OCI-LY1 (cell line): ENCODE results near the gene SUMO4.

Experiments
- H2AFZ ChIP-seq: fragments of 200-600 bp; sonication (generic), shearing (Covaris generic); 2 replicates; pipeline ENCODE4 v1.6.0; 2014; ENCODE audit warnings: antibody characterized with exemption, mild to moderate bottlenecking, low read length
- H3F3A ChIP-seq: fragments of 200-600 bp; sonication (generic), shearing (Covaris generic); 2 replicates; pipeline ENCODE4 v1.6.0; 2014; ENCODE audit warnings: mild to moderate bottlenecking, antibody characterized with exemption, low read length, moderate library complexity; ENCODE audit not compliant: insufficient read depth
- H3K27ac ChIP-seq: fragments of 200-600 bp; sonication (generic); 2 replicates; pipeline ENCODE4 v1.5.1; 2014; ENCODE audit warnings: low read length, mixed run types, mild to moderate bottlenecking, low read depth; ENCODE audit not compliant: poor library complexity, severe bottlenecking
- H3K27me3 ChIP-seq: fragments of 200-600 bp; sonication (generic); 2 replicates; pipeline ENCODE4 v1.6.0; 2014; ENCODE audit warnings: antibody characterized with exemption, mild to moderate bottlenecking, low read length, moderate library complexity; ENCODE audit not compliant: insufficient read depth
- H3K36me3 ChIP-seq: fragments of 200-600 bp; sonication (generic); 2 replicates; pipeline ENCODE4 v1.6.1; 2014; ENCODE audit warnings: mild to moderate bottlenecking, antibody characterized with exemption, low read length, moderate library complexity, mixed read lengths; ENCODE audit not compliant: insufficient read depth
- H3K4me1 ChIP-seq: fragments of 200-600 bp; sonication (generic); 2 replicates; pipeline ENCODE4 v1.5.1; 2014; ENCODE audit warnings: mild to moderate bottlenecking, low read length, moderate library complexity; ENCODE audit not compliant: insufficient read depth, severe bottlenecking
- H3K4me2 ChIP-seq: fragments of 200-600 bp; sonication (generic), shearing (Covaris generic); 2 replicates; pipeline ENCODE4 v1.6.1; 2014; ENCODE audit warnings: low read length
- H3K4me3 ChIP-seq: fragments of 200-600 bp; sonication (generic); 2 replicates; pipeline ENCODE4 v1.5.1; 2014; ENCODE audit warnings: low read length, low read depth, mild to moderate bottlenecking, mixed read lengths; ENCODE audit not compliant: poor library complexity, severe bottlenecking
- H3K79me2 ChIP-seq: fragments of 200-600 bp; shearing (Covaris generic); 2 replicates; pipeline ENCODE4 v1.6.1; 2016; ENCODE audit warnings: mixed run types, low read length, mixed read lengths; ENCODE audit not compliant: insufficient read depth
- H3K9ac ChIP-seq: fragments of 200-600 bp; sonication (generic), shearing (Covaris generic); 2 replicates; pipeline ENCODE4 v1.6.1; 2014; ENCODE audit warnings: mild to moderate bottlenecking, low read length, mixed read lengths
- H3K9me2 ChIP-seq: fragments of 200-600 bp; sonication (generic), shearing (Covaris generic); 2 replicates; pipeline ENCODE4 v1.6.1; 2014; ENCODE audit warnings: low read depth, mild to moderate bottlenecking, low read length, mixed read lengths
- H3K9me3 ChIP-seq: fragments of 200-600 bp; shearing (Covaris generic); 2 replicates; pipeline ENCODE4 v1.6.1; 2014; ENCODE audit warnings: low read length, mixed read lengths
- H4K20me1 ChIP-seq: fragments of 200-600 bp; sonication (generic), shearing (Covaris generic); 2 replicates; pipeline ENCODE4 v1.6.0; 2016; ENCODE audit warnings: mild to moderate bottlenecking, low read length; ENCODE audit not compliant: insufficient read depth
- CTCF ChIP-seq: fragments of 200-600 bp; sonication (generic), shearing (Covaris generic); IDR thresholded peaks from 2 replicates; pipeline ENCODE4 v1.5.1; 2017; ENCODE audit warnings: mild to moderate bottlenecking, antibody characterized with exemption, low read length, moderate library complexity, mixed read lengths
- EZH2 ChIP-seq: fragments of 200-600 bp; sonication (generic), shearing (Covaris generic); IDR thresholded peaks from 2 replicates; pipeline ENCODE4 v1.8.0; 2017; ENCODE audit warnings: borderline replicate concordance, mixed run types, mild to moderate bottlenecking, antibody characterized with exemption, low read length, moderate library complexity, mixed read lengths

SUMO4 gene

GRCh38 chr6:149437212-149437611, 37.1 kb downstream of the SUMO4 start:
- no peaks in the 10 kb centered on the region for H3K27me3 ChIP-seq
- no peak overlapping the region for H3K4me2 ChIP-seq
- H3K36me3 ChIP-seq: no peaks in the 10 kb centered on the region
- H3F3A ChIP-seq: no peaks in the 10 kb centered on the region
- H3K4me3 ChIP-seq: no peak overlapping the region
- no peaks in the 10 kb centered on the region for H3K4me1 ChIP-seq
- H3K79me2 ChIP-seq: no peaks in the 10 kb centered on the region
- no peaks in the 10 kb centered on the region for H4K20me1 ChIP-seq
- TF ChIP-seq EZH2: no peak
- TF ChIP-seq CTCF: no peak
- no peak overlapping the region for H3K27ac ChIP-seq
- H2AFZ ChIP-seq: no peak overlapping the region
- no peak overlapping the region for H3K9ac ChIP-seq
- H3K9me2 ChIP-seq: no peaks in the 10 kb centered on the region
- H3K9me3 ChIP-seq: no peaks in the 10 kb centered on the region

- no peaks in the 10 kb centered on the region for H3K9me2 ChIP-seq
- H3K4me3 ChIP-seq: no peak overlapping the region
- H3K27ac ChIP-seq: no peak overlapping the region
- H3K36me3 ChIP-seq: no peaks in the 10 kb centered on the region
- H4K20me1 ChIP-seq: no peaks in the 10 kb centered on the region
- no peaks in the 10 kb centered on the region for H3K79me2 ChIP-seq
- no peak overlapping the region for H3K9ac ChIP-seq
- no peak overlapping the region for H2AFZ ChIP-seq
- no peaks in the 10 kb centered on the region for H3F3A ChIP-seq
- no peak for TF ChIP-seq CTCF
- TF ChIP-seq EZH2: no peak
- no peak overlapping the region for H3K4me2 ChIP-seq
- H3K9me3 ChIP-seq: no peaks in the 10 kb centered on the region
- no peaks in the 10 kb centered on the region for H3K4me1 ChIP-seq
- no peaks in the 10 kb centered on the region for H3K27me3 ChIP-seq
Observed at GRCh38 chr6:149438855-149439254, 38.8 kb downstream of the SUMO4 start.

- Histone ChIP-seq H3F3A (no peaks in the 10 kb centered on the region), H3K9me3 (no peaks in the 10 kb centered on the region), H3K4me3 (no peak overlapping the region), H3K79me2 (no peaks in the 10 kb centered on the region), H3K9ac (no peak overlapping the region), H2AFZ (no peak overlapping the region), H3K4me1 (no peaks in the 10 kb centered on the region), H3K27me3 (no peaks in the 10 kb centered on the region), H4K20me1 (no peaks in the 10 kb centered on the region), H3K9me2 (no peaks in the 10 kb centered on the region), H3K27ac (no peak overlapping the region), H3K4me2 (no peak overlapping the region), H3K36me3 (no peaks in the 10 kb centered on the region)
- TF ChIP-seq CTCF (no peak), EZH2 (no peak)
Observed at GRCh38 chr6:149439626-149440025, 39.6 kb downstream of the SUMO4 start.
